ENCODE measurements around the gene RABGAP1. TPM values are rescaled to one million over a fixed set of nuclear protein-coding genes. Genes with fewer than 3 reads are reported as not detected.

Gene RABGAP1
- total and polyA plus RNA-seq, 3 donors from 2014 or later = 53.0 to 113 (median 94.0) TPM

GRCh38 chr9:123080444-123080843, 139.6 kb downstream of the RABGAP1 start:
- no peaks in the 10 kb centered on the region for H3K36me3 ChIP-seq (ENCODE audit: low read depth, missing control alignments)
- intact Hi-C loops (cut with DNase I; ENCODE audit: low total_unique reads) = loop anchor here (10.0 kb wide), 1 partner anchor 264 kb away; no protein-coding TSS in a partner anchor
- WGBS, 2 donors = 88 to 94% methylated on average over 3 of the region's 3 CpGs

GRCh38 chr9:123081824-123082223, 141.0 kb downstream of the RABGAP1 start:
- Histone ChIP-seq H3K4me1 (no peaks in the 10 kb centered on the region), H3K27ac (no peak overlapping the region), H3K4me3 (no peak overlapping the region), H3K36me3 (ENCODE audit: low read depth, missing control alignments) (no peaks in the 10 kb centered on the region), H3K9me3 (no peaks in the 10 kb centered on the region), H3K27me3 (no peaks in the 10 kb centered on the region)
- 30 to 40% methylated on average over 2 of the region's 2 CpGs for WGBS, 2 donors
- DNase-seq = no peak
- TF ChIP-seq CTCF (IDR thresholded peaks at IDR 0.05) (peak; percentile 31 to 70 (median 48)), POLR2A (IDR thresholded peaks at IDR 0.05) (no peak)
- intact Hi-C loops (cut with DNase I; ENCODE audit: low total_unique reads) = loop anchor here (10.0 kb wide), 1 partner anchor 263 kb away; no protein-coding TSS in a partner anchor

More at GRCh38 chr9:123080444-123080843, 139.6 kb downstream of the RABGAP1 start:
- no peak overlapping the region for H3K27ac ChIP-seq
- DNase-seq = no peak
- H3K27me3 ChIP-seq = no peaks in the 10 kb centered on the region
- no peaks in the 10 kb centered on the region for H3K4me1 ChIP-seq
- TF ChIP-seq POLR2A (IDR thresholded peaks at IDR 0.05) = no peak
- H3K4me3 ChIP-seq = no peak overlapping the region
- no peaks in the 10 kb centered on the region for H3K9me3 ChIP-seq

- no peaks in the 10 kb centered on the region for H3K27me3 ChIP-seq
- DNase-seq = no peak
- no peaks in the 10 kb centered on the region for H3K9me3 ChIP-seq
- no peak for TF ChIP-seq CTCF (IDR thresholded peaks at IDR 0.05)
- TF ChIP-seq POLR2A (IDR thresholded peaks at IDR 0.05) = no peak
- H3K4me1 ChIP-seq = no peaks in the 10 kb centered on the region
- intact Hi-C loops (cut with DNase I; ENCODE audit: low total_unique reads) = loop anchor here (10.0 kb wide), 1 partner anchor 261 kb away; no protein-coding TSS in a partner anchor
- no peaks in the 10 kb centered on the region for H3K36me3 ChIP-seq (ENCODE audit: low read depth, missing control alignments)
- H3K4me3 ChIP-seq = no peak overlapping the region
- WGBS, 2 donors = 67 to 75% methylated on average over 6 of the region's 6 CpGs
- H3K27ac ChIP-seq = no peak overlapping the region
Measured at GRCh38 chr9:123083680-123084079, 142.9 kb downstream of the RABGAP1 start.

DNA sequence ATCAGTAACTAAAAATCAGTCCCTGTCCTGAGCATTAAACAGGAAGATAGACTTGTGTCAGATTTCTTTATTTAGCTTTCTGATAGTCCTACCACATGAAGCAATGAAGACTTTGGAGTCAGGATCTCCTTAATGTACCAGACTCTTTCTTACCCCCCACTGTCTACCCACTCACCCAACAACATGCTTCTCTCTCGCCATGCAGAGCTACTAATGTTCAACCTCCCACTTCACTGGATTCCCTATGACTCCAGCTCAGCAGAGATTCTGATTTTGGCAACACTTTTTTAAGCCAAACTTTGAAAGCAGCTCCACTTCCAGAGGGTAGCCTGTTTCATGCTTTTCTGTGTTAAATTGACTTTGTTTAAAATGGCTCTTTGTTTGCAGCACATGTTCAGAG, 143.4 kb downstream of the RABGAP1 start:
- no peak for DNase-seq
- Histone ChIP-seq H3K4me3 (no peak overlapping the region), H3K36me3 (ENCODE audit: low read depth, missing control alignments) (no peaks in the 10 kb centered on the region), H3K4me1 (no peaks in the 10 kb centered on the region), H3K9me3 (no peaks in the 10 kb centered on the region), H3K27ac (no peak overlapping the region), H3K27me3 (no peaks in the 10 kb centered on the region)
- TF ChIP-seq CTCF (IDR thresholded peaks at IDR 0.05) (no peak), POLR2A (IDR thresholded peaks at IDR 0.05) (no peak)
- intact Hi-C loops (cut with DNase I; ENCODE audit: low total_unique reads) = loop anchor here (10.0 kb wide), 1 partner anchor 261 kb away; no protein-coding TSS in a partner anchor
- WGBS, 2 donors = 92 to 100% methylated on average over 1 of the region's 1 CpG

DNA sequence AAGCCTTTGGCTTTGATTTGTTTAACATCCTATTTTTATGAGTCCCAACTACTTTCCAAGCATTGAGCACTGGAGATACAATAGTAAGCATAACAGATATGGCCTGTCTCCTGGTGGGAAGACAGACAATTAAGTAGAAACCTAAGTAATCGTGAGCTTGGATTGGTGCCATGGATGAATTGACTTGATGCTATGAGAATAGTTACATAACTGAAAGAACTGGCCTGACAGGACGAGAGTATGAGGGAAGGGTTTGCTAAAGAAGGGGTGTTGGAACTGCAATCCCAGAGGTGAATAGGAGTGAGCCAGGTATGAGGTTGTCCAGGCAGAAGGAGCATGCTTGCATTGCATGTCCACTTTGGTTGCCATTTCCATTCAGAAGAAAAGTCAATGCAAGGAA, 145.1 kb downstream of the RABGAP1 start:
- Histone ChIP-seq H3K27me3 (no peaks in the 10 kb centered on the region), H3K4me1 (no peaks in the 10 kb centered on the region), H3K27ac (no peak overlapping the region), H3K4me3 (no peak overlapping the region), H3K36me3 (ENCODE audit: low read depth, missing control alignments) (no peaks in the 10 kb centered on the region), H3K9me3 (no peaks in the 10 kb centered on the region)
- DNase-seq = no peak
- no peak for TF ChIP-seq POLR2A (IDR thresholded peaks at IDR 0.05)
- no peak for TF ChIP-seq CTCF (IDR thresholded peaks at IDR 0.05)
- intact Hi-C loops (cut with DNase I; ENCODE audit: low total_unique reads) = loop anchor here (10.0 kb wide), 1 partner anchor 259 kb away; no protein-coding TSS in a partner anchor
- 55 to 76% methylated on average over 2 of the region's 2 CpGs for WGBS, 2 donors

Measured in testis (tissue), 3 donors.